ENCODE measurements around the gene CELSR3.

Gene CELSR3

DNA sequence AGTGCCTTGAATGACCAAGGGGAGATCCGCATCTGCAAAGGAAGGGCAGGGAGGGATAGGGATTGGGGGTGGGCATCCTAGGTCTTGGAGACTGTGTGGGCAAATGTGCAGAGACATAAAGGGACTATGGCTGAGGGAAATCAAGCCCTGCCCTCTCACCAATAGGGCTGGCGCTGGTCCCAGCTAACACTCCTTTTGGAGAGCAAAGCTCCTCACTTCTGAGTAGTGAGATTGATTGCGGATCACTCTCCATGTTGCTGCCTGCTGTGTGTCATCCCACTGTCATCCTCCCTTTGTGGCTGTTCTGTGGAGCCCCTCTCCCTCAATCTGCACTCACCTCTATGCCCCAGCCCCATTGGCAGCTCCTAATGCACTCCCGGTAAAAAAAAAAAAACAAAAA lies 2.2 kb upstream of the CELSR3 start:
- TF ChIP-seq, protein P1, sequence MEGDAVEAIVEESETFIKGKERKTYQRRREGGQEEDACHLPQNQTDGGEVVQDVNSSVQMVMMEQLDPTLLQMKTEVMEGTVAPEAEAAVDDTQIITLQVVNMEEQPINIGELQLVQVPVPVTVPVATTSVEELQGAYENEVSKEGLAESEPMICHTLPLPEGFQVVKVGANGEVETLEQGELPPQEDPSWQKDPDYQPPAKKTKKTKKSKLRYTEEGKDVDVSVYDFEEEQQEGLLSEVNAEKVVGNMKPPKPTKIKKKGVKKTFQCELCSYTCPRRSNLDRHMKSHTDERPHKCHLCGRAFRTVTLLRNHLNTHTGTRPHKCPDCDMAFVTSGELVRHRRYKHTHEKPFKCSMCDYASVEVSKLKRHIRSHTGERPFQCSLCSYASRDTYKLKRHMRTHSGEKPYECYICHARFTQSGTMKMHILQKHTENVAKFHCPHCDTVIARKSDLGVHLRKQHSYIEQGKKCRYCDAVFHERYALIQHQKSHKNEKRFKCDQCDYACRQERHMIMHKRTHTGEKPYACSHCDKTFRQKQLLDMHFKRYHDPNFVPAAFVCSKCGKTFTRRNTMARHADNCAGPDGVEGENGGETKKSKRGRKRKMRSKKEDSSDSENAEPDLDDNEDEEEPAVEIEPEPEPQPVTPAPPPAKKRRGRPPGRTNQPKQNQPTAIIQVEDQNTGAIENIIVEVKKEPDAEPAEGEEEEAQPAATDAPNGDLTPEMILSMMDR (conservative IDR thresholded peaks at IDR 0.05), result no peak
- H3K27ac ChIP-seq, result no peak overlapping the region

DNA sequence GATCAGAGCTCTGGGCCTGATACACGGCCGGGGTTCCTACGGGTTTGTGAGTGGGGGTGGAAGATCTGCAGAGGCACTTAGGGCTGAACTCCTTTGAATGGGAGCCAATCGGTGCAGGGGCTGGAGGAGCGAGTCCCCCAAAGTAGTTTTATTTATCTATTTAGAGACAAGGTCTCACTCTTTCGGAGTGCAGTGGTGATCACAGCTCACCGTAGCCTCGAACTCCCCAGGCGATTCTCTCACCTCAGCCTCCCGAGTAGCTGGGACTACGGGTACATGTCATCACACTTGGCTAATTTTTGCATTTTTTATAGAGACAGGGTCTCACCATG lies 1.6 kb upstream of the CELSR3 start:
- TF ChIP-seq, protein P1 (conservative IDR thresholded peaks at IDR 0.05), result no peak
- H3K27ac ChIP-seq, result no peak overlapping the region

DNA sequence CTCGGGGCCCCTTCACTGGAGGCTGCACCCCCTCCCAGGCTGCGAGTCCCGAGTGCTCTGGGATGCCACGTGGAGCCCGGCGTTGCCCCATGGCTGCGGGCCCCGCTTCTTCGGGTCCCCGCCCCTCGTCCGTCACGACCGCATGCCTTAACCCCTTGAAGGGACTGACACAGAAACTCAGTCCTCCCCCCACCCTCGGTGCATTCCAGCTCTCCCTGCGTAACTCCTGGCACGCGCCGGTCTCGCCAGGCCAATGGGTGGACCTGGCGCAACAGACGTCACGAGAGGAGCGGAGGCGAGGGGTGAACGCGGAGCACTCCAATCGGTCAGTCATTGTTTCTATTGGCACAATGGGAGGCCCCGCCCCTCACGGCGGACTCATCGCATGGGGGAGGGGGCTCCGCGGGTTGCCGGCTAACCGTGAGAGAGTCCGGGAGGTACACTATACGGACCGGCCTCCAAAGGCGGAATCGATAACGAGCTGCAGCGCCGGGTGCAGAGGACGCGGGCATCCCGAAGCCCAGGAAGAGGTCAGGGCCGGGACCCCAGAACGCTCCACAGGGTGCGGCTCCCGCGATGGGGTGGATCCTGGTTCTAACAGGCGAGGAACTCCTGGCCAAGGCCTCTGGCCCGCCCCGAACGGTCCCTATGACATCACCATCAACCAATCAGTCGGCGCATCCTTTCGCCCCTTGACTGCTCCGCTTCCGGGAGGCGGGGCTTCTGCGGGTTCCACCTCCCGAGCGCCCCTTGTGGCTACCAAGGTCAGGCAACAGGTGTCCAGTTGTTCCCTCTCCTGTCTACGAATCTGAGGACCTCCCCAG lies 1.0 kb upstream of the CELSR3 start:
- peak overlapping the region; percentile 40; the same call in 1 of the 2 replicates for H3K27ac ChIP-seq
- TF ChIP-seq, protein P1 (conservative IDR thresholded peaks at IDR 0.05), result peak; percentile 55

DNA sequence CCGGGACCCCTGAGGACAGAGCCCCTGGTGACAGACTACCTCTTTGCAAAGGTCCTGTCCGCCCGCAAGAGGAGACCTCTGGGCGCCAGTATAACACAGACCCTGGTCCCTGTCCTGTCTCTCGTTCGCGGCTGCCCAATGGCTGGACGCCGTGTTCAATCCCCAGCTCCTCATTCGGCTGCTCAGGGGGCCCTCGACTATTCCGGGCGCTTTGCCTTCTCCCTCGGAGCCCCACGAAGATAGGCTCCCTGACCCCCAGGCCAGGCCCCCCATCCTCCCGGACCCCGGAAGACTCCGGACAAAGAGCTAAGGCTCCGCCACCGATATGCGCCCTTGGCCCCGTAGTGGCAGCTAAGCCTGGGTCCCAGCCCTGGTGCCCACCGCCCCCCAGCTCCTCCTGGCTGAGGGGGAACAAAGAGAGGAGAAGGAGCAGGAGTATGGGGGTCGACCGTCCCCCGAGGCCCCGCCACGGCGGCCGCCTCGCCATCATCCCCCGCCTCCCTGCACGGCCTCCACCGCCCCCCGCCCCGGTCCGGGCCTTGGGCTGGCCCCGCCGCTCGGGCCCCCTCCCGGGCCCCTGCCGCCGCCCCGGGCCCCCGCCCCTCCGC lies 437 bp downstream of the CELSR3 start:
- peak overlapping the region; percentile 40; the same call in 1 of the 2 replicates for H3K27ac ChIP-seq
- TF ChIP-seq, protein P1 (conservative IDR thresholded peaks at IDR 0.05), result no peak

DNA sequence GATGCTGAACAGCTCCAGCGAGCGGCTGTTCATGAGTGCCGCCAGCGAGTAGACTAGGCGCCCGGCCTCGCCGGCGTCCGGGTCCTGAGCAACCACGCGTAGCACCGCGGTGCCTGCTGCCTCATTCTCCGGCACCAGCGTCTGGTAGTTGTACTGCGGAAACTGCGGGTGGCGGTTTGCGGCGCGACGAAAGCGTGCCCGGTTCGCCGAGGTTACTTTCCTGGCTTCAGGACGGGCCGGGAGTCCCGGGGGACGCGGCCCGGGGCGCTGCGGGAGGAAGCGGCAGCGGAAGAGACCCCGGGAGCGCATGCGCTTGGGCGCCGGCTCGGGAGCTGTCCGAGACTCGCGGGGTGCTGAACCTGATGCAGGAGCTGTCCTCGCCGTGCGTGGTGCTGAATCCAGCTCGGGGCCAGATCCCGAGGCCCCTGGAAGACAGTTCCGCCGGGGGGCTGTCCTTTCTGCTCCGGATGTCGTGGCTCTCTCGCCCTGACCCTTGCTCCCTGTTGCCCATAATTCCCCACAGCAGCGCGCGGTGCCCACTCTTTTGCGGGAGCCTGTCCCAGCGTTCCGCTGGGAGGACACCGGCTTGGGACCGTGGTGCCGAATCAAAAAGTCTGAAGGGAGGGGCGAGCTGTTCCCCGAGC lies 1.1 kb downstream of the CELSR3 start:
- TF ChIP-seq, protein P1 (conservative IDR thresholded peaks at IDR 0.05), result no peak
- H3K27ac ChIP-seq, result no peak overlapping the region

DNA sequence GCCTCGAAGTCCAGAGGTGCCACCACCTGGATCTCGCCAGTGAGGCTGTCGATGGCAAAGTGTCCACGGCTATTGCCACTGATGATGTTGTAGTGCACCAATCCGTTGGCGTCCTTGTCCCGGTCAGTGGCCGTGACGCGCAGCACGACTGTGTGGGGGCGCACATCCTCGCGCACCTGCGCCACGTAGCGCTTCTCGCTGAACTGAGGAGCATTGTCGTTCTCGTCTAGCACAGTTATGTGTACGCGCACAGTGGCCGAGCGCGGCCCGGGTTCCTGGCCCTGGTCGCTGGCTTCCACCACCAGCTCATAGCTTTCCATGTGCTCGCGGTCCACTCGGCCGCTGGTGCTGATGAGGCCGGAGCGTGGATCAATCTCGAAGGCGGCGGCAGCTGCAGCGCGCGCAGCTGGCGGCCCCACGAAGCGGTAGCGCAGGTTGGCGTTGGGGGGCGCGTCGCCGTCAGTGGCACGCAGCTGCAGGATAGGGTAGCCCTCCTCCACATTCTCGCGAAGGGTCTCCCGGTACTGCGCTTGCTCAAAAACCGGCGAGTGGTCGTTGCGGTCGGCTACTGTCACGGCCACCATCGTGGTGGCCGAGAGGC lies 1.8 kb downstream of the CELSR3 start:
- H3K27ac ChIP-seq, result no peak overlapping the region
- TF ChIP-seq, protein P1 (conservative IDR thresholded peaks at IDR 0.05), result no peak

DNA sequence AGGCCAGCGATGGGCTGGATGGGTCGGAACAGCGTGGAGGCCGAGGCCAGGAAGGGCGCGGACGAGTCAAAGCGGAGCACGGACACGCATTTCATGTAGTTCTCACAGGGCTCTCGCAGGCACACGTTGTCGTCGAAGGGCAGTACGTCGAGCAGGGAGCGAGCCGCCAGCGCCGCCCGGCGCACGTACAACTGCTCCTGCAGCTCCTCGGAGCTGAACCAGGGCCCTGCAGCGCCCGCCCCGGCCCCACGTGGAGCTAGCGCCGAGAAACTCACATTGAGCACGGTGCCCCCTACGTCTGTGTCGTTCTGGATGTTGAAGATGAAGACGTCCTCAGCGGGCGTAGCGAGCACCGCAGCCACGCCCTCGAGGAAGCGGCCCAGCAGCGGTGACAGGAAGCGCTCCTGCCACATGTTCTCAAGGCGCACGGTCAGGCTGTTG lies 5.8 kb downstream of the CELSR3 start:
- no peak overlapping the region for H3K27ac ChIP-seq
- TF ChIP-seq, protein P1 (conservative IDR thresholded peaks at IDR 0.05), result no peak
